Kidney tubule cell (primary cell): ENCODE results near the gene IL17F.

ENCODE experiments used
- DNase-seq: peaks from one replicate; pipeline ENCODE4 v3.0.0-alpha.2; 2018; ENCODE audit warnings: low spot score

The IL17F gene

GRCh38 chr6:52189974-52190373, 54.3 kb downstream of the IL17F start:
- no peak for DNase-seq

DNA sequence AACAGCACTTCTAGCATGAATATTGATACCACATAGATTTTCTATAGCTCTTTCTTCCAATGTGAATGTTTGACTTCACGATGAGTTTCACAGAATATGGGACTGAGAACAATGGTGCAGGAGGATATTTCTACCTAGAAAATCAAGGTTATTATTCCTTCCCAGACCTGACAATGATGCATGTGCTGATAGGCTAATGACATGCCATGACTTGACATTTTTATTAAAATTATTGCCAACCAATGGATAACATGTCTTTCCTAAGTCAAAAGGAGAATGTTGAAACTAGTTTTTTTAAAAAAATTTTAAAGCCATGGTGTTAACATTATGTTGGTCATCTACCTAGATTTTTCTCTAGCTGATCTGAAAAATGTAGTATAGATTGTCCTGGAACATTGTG, 57.2 kb downstream of the IL17F start:
- no peak for DNase-seq
